ENCODE measurements around the gene SLC10A4.

GRCh38 chr4:48509543-48509942 is 26.4 kb downstream of the SLC10A4 start:
- TF ChIP-seq POLR2A (IDR thresholded peaks at IDR 0.05), result no peak
- no peak for TF ChIP-seq CTCF (IDR thresholded peaks at IDR 0.05)
